Mesendoderm (in vitro differentiated cells): Measurements from ENCODE around the gene CXCL10.

ENCODE experiments used
- DNase-seq: peaks from one replicate; pipeline ENCODE4 v3.0.0; 2013
- H2AK5ac ChIP-seq: 2 replicates; pipeline ENCODE4 v1.6.1; 2013; ENCODE audit warnings: low read length, inconsistent platforms
- H2BK120ac ChIP-seq: 2 replicates; pipeline ENCODE4 v1.6.1; 2013; ENCODE audit warnings: low read depth, mild to moderate bottlenecking, low read length, moderate library complexity, mixed read lengths
- H2BK15ac ChIP-seq: replicated peaks from 2 replicates; pipeline ENCODE4 v1.6.1; 2013; ENCODE audit warnings: low read depth, mild to moderate bottlenecking, moderate library complexity
- H2BK5ac ChIP-seq: 2 replicates; pipeline ENCODE4 v1.6.1; 2013; ENCODE audit warnings: low read length, inconsistent platforms
- H3K18ac ChIP-seq: 2 replicates; pipeline ENCODE4 v1.6.1; 2013; ENCODE audit warnings: mild to moderate bottlenecking, low read length, mixed read lengths
- H3K23ac ChIP-seq: one replicate; pipeline ENCODE4 v1.6.1; 2013; ENCODE audit warnings: low read length
- H3K27ac ChIP-seq: 2 replicates; pipeline ENCODE4 v1.5.1; 2013; ENCODE audit warnings: low read depth, mild to moderate bottlenecking, inconsistent platforms, low read length, moderate library complexity
- H3K27me3 ChIP-seq: 2 replicates; pipeline ENCODE4 v1.6.1; 2013; ENCODE audit warnings: low read length, control low read depth, mild to moderate bottlenecking, inconsistent platforms; ENCODE audit not compliant: insufficient read depth, poor library complexity
- H3K36me3 ChIP-seq: 2 replicates; pipeline ENCODE4 v1.6.1; 2013; ENCODE audit warnings: low read length, inconsistent platforms; ENCODE audit not compliant: control insufficient read depth, insufficient read depth
- H3K4ac ChIP-seq: one replicate; pipeline ENCODE4 v1.6.1; 2013; ENCODE audit warnings: low read depth, mild to moderate bottlenecking, low read length, moderate library complexity
- H3K4me1 ChIP-seq: 2 replicates; pipeline ENCODE4 v1.6.1; 2013; ENCODE audit warnings: low read depth, low read length, inconsistent platforms; ENCODE audit not compliant: control insufficient read depth
- H3K4me2 ChIP-seq: 2 replicates; pipeline ENCODE4 v1.6.1; 2013; ENCODE audit warnings: low read length
- H3K4me3 ChIP-seq: 2 replicates; pipeline ENCODE4 v1.5.1; 2013; ENCODE audit warnings: mild to moderate bottlenecking, low read length
- H3K56ac ChIP-seq: one replicate; pipeline ENCODE4 v1.6.1; 2013; ENCODE audit warnings: low read length
- H3K79me1 ChIP-seq: 2 replicates; pipeline ENCODE4 v1.6.1; 2013; ENCODE audit warnings: low read length, inconsistent platforms
- H3K79me2 ChIP-seq: 2 replicates; pipeline ENCODE4 v1.6.1; 2013; ENCODE audit warnings: mild to moderate bottlenecking, low read length; ENCODE audit not compliant: control insufficient read depth, insufficient read depth
- H3K9ac ChIP-seq: 2 replicates; pipeline ENCODE4 v1.6.1; 2013; ENCODE audit warnings: low read length, inconsistent platforms
- H4K5ac ChIP-seq: one replicate; pipeline ENCODE4 v1.6.1; 2013; ENCODE audit warnings: low read length
- H4K8ac ChIP-seq: one replicate; pipeline ENCODE4 v1.6.1; 2013; ENCODE audit warnings: low read depth, mild to moderate bottlenecking, control low read depth, low read length, moderate library complexity
- WGBS: extraction: QIAGEN DNeasy Blood & Tissue Kit; methylation state at CpG from one replicate; pipeline ENCODE4 v1.1.7; 2013; ENCODE audit warnings: low lambda C conversion rate, missing lambda C conversion rate; ENCODE audit not compliant: insufficient coverage; ENCODE audit errors: extremely low coverage; 5-methylcytosine and 5-hydroxymethylcytosine counted together

CXCL10 gene

DNA sequence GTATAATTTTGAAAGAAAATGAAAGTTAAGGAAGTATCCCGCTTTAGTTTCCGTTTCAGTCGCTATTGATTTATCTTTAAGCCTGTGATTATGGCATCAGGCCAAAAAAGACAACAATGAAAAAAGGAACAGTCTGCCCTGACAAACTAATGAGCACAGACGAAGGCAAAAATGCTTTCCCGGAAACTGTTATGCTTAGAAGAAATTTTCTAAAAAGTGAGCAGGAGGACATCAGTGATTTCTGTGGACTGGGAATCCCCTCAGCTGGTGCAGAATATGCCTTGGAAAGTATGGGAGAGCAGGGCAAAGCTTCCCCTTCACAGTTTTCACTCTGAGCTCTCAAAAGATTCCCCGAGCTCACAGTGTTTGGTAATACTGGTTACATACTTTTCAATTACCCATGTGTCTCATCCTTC, 5.1 kb upstream of the CXCL10 start:
- Histone ChIP-seq H2AK5ac (no peak overlapping the region), H3K79me2 (no peaks in the 10 kb centered on the region), H2BK120ac (no peak overlapping the region), H3K56ac (no peak overlapping the region), H3K4ac (no peak overlapping the region), H3K79me1 (no peaks in the 10 kb centered on the region), H4K5ac (no peak overlapping the region), H3K9ac (no peak overlapping the region), H2BK5ac (no peak overlapping the region), H3K18ac (no peak overlapping the region), H4K8ac (no peak overlapping the region), H3K27ac (no peak overlapping the region), H3K4me3 (no peak overlapping the region), H3K36me3 (no peaks in the 10 kb centered on the region), H3K4me1 (no peaks in the 10 kb centered on the region), H3K27me3 (no peaks in the 10 kb centered on the region), H2BK15ac (no peak overlapping the region), H3K23ac (no peak overlapping the region), H3K4me2 (no peak overlapping the region)
- no CpG with 5 or more reads among the region's 6 CpGs for WGBS
- no peak for DNase-seq

DNA sequence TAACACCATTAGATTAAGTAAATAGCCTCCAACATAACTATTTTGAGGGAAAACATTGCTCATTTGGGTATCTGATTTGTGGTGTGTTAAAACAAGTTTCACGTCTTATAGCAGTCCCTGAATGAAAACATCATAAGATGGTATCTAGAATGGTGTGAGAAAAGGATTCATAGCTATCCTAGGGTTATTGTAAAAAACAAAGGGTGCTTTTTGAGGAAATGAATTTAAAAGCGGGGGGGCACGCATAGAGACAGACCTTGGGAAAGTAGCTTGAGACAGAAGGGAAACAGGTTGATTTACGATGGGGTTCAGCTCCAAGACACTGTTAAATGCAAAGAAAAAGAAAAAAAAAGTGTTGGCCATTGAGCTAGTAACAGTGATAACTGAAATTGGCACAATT, 768 bp upstream of the CXCL10 start:
- H3K23ac ChIP-seq: no peak overlapping the region
- H2AK5ac ChIP-seq: no peak overlapping the region
- no peak overlapping the region for H3K4me2 ChIP-seq
- H3K4ac ChIP-seq: no peak overlapping the region
- no peak overlapping the region for H3K27ac ChIP-seq
- H3K4me3 ChIP-seq: no peak overlapping the region
- H3K9ac ChIP-seq: no peak overlapping the region
- H4K5ac ChIP-seq: no peak overlapping the region
- H3K36me3 ChIP-seq: no peaks in the 10 kb centered on the region
- no peak overlapping the region for H3K18ac ChIP-seq
- DNase-seq: no peak
- no peak overlapping the region for H2BK120ac ChIP-seq
- H3K79me1 ChIP-seq: no peaks in the 10 kb centered on the region
- no peak overlapping the region for H2BK15ac ChIP-seq
- no peak overlapping the region for H3K56ac ChIP-seq
- H4K8ac ChIP-seq: no peak overlapping the region
- no peaks in the 10 kb centered on the region for H3K27me3 ChIP-seq
- H3K79me2 ChIP-seq: no peaks in the 10 kb centered on the region
- H3K4me1 ChIP-seq: no peaks in the 10 kb centered on the region
- WGBS: no CpG with 5 or more reads among the region's 4 CpGs
- no peak overlapping the region for H2BK5ac ChIP-seq

DNA sequence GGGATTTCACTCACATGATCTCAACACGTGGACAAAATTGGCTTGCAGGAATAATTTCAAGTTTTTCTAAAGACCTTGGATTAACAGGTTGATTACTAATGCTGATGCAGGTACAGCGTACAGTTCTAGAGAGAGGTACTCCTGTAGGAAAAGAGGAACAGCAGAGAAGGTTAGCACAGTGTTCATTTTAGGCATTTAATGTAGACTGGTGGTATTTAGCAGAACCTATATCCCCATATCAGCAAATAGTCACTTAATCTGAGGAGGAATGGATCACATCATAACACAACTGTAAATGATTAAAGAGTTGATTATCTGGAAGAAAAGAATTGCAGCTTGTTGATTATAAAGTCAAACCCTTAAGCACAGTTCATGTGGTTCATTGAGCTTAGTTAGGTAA, 620 bp downstream of the CXCL10 start:
- no peak for DNase-seq
- whole genome bisulfite sequencing: no CpG with 5 or more reads among the region's 2 CpGs

DNA sequence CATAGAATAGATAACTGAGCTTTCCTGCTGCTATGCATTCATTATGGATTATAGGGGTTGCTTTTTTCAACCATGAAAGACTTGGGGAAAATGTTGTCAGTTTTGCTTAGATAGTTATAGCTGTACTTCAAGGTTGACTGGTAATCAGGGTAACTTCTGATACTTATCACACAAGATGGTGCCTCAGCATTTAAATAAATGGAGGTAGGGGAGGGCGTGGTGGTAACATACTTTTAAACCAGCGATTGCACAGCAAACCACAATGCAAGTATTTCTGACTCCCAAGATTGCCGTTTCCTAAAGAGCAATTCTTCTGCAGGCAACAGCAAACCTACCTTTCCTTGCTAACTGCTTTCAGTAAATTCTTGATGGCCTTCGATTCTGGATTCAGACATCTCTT, 1.3 kb downstream of the CXCL10 start:
- Histone ChIP-seq H3K9ac (no peak overlapping the region), H3K36me3 (no peaks in the 10 kb centered on the region), H3K4me3 (no peak overlapping the region), H3K27me3 (no peaks in the 10 kb centered on the region), H4K5ac (no peak overlapping the region), H3K4me1 (no peaks in the 10 kb centered on the region), H3K4me2 (no peak overlapping the region), H3K4ac (no peak overlapping the region), H2BK15ac (no peak overlapping the region), H3K56ac (no peak overlapping the region), H2BK120ac (no peak overlapping the region), H3K79me1 (no peaks in the 10 kb centered on the region), H3K27ac (no peak overlapping the region), H3K79me2 (no peaks in the 10 kb centered on the region), H3K18ac (no peak overlapping the region), H2BK5ac (no peak overlapping the region), H4K8ac (no peak overlapping the region), H3K23ac (no peak overlapping the region), H2AK5ac (no peak overlapping the region)
- DNase-seq: no peak
- WGBS: no CpG with 5 or more reads among the region's 4 CpGs

More for the DNA sequence above, 620 bp downstream of the CXCL10 start:
- Histone ChIP-seq H3K36me3 (no peaks in the 10 kb centered on the region), H2BK120ac (no peak overlapping the region), H3K4me3 (no peak overlapping the region), H3K79me2 (no peaks in the 10 kb centered on the region), H2BK15ac (no peak overlapping the region), H3K27me3 (no peaks in the 10 kb centered on the region), H3K27ac (no peak overlapping the region), H4K5ac (no peak overlapping the region), H3K18ac (no peak overlapping the region), H3K4ac (no peak overlapping the region), H2BK5ac (no peak overlapping the region), H3K4me2 (no peak overlapping the region), H3K4me1 (no peaks in the 10 kb centered on the region), H2AK5ac (no peak overlapping the region), H3K79me1 (no peaks in the 10 kb centered on the region), H3K9ac (no peak overlapping the region), H3K23ac (no peak overlapping the region), H4K8ac (no peak overlapping the region), H3K56ac (no peak overlapping the region)

DNA sequence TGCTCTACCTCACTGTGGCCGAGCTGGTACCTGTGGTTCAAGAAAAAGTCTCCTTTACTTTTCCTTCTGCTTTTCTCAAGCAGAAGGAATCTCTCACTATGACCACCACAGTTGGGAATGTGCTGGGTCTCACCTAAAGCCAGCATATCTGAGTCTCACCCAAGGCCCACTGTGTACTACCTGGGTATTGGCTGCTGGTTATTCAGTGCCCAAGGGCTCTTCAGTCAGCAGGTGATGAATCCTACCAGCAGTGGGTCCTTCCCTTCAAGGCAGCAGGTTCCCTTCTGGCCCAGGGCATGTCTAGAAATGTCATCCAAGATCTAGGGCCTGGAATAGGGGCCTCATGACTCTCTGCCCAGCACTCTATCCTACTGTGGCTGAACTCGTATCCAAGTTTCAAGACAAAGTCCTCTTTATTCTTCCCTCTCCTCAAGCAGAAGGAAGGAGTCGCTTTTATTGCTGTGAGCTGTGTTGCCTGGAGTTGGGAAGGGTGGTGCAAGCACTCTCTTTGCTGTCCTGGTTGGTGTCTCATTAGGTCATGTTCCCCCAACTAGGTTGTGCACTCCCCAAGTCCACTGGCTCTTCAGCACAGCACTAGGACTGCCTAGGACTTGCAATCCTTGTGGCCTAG, 6.1 kb downstream of the CXCL10 start:
- Histone ChIP-seq H2AK5ac (no peak overlapping the region), H3K36me3 (no peaks in the 10 kb centered on the region), H4K5ac (no peak overlapping the region), H3K56ac (no peak overlapping the region), H3K23ac (no peak overlapping the region), H2BK5ac (no peak overlapping the region), H3K79me1 (no peaks in the 10 kb centered on the region), H3K4ac (no peak overlapping the region), H2BK15ac (no peak overlapping the region), H3K4me3 (no peak overlapping the region), H3K27me3 (no peaks in the 10 kb centered on the region), H3K9ac (no peak overlapping the region), H4K8ac (no peak overlapping the region), H3K4me1 (no peaks in the 10 kb centered on the region), H2BK120ac (no peak overlapping the region), H3K27ac (no peak overlapping the region), H3K18ac (no peak overlapping the region), H3K79me2 (no peaks in the 10 kb centered on the region), H3K4me2 (no peak overlapping the region)
- no CpG with 5 or more reads among the region's 3 CpGs for WGBS
- peak; percentile 36 for DNase-seq

DNA sequence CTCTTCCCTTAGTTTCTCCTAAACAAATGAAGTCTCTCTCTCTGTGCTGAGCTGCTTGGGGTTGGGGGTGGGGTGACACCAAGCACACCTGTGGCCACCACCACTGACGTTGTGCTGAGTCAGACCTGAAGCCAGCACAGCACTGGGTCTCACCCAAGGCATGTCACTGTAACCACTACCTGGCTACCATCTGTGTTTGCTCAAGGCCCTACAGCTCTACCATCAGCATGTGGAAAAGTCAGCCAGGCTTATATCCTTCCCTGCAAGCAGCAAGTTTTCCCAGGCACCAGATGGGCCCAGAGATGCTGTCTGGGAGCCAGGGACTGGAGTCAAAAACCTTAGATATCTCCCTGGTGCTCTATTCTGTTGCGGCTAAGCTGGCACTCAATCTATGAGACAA, 6.9 kb downstream of the CXCL10 start:
- no CpG with 5 or more reads among the region's 2 CpGs for WGBS
- H3K27me3 ChIP-seq: no peaks in the 10 kb centered on the region
- no peak overlapping the region for H4K8ac ChIP-seq
- H3K4ac ChIP-seq: no peak overlapping the region
- H2BK5ac ChIP-seq: no peak overlapping the region
- no peak overlapping the region for H3K56ac ChIP-seq
- no peak overlapping the region for H2BK15ac ChIP-seq
- no peak overlapping the region for H3K18ac ChIP-seq
- no peak overlapping the region for H4K5ac ChIP-seq
- peak; percentile 44 for DNase-seq
- H3K79me1 ChIP-seq: no peaks in the 10 kb centered on the region
- no peaks in the 10 kb centered on the region for H3K36me3 ChIP-seq
- no peak overlapping the region for H3K4me2 ChIP-seq
- H3K27ac ChIP-seq: no peak overlapping the region
- no peaks in the 10 kb centered on the region for H3K79me2 ChIP-seq
- no peak overlapping the region for H3K4me3 ChIP-seq
- no peak overlapping the region for H2BK120ac ChIP-seq
- H3K4me1 ChIP-seq: no peaks in the 10 kb centered on the region
- no peak overlapping the region for H3K23ac ChIP-seq
- H3K9ac ChIP-seq: no peak overlapping the region
- no peak overlapping the region for H2AK5ac ChIP-seq
